Tongue (tissue), 2 donors: ENCODE data around the gene FNIP1. TPM values are rescaled to one million over a fixed set of nuclear protein-coding genes. Genes with fewer than 3 reads are reported as not detected.
"Not testable (repeated sequence)": the region's sequence is repeated elsewhere in the genome, so short reads cannot be mapped to it uniquely, and the experiment has no call there.

Source experiments
- DNase-seq: peaks from one replicate; pipeline ENCODE4 v3.0.0-alpha.2; 2015
- total RNA-seq: library from RNA; depleted of rRNA; stranded (reverse); fragments of >200 nt; gene quantifications from one replicate; pipeline ENCODE4 v1.2.3, GENCODE V29; 2014

FNIP1 gene
- total RNA-seq, 1 donor from 2014 or later, result 74.8 TPM

DNA sequence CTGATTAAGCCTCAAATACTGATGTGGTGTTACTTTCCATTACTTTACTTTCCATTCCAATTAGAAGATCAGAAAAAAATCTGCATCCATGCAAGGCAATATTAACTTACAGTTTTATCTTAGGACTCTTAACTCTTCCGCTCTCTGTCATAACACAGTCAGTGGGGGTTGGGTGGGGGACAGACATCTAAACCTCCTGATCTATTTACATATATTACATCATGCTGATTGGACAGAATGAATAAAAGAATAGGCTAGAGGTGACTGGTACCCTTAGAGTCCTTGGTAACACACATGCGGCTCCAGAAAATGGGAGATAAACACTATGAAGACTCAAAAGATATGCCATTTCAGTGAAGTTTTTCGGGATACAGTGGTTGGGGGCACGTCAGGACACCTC is 189.4 kb downstream of the FNIP1 start:
- no peak for DNase-seq

DNA sequence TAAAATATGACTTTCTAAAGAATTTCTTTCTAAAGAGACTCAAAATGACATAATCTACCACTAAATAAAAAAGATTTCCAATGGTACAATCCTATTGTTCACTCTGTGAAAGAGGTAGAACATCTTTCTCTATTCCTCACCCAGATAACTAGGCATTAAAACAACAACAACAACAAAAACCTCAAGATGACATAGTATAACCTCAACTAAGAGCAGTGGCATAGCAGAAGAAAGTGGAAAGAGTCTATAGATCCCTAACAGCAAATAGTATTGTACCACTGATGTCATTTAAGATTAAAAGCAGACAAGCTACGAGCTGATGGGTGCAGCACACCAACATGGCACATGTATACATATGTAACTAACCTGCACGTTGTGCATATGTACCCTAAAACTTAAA is 191.7 kb downstream of the FNIP1 start:
- DNase-seq, result no peak

DNA sequence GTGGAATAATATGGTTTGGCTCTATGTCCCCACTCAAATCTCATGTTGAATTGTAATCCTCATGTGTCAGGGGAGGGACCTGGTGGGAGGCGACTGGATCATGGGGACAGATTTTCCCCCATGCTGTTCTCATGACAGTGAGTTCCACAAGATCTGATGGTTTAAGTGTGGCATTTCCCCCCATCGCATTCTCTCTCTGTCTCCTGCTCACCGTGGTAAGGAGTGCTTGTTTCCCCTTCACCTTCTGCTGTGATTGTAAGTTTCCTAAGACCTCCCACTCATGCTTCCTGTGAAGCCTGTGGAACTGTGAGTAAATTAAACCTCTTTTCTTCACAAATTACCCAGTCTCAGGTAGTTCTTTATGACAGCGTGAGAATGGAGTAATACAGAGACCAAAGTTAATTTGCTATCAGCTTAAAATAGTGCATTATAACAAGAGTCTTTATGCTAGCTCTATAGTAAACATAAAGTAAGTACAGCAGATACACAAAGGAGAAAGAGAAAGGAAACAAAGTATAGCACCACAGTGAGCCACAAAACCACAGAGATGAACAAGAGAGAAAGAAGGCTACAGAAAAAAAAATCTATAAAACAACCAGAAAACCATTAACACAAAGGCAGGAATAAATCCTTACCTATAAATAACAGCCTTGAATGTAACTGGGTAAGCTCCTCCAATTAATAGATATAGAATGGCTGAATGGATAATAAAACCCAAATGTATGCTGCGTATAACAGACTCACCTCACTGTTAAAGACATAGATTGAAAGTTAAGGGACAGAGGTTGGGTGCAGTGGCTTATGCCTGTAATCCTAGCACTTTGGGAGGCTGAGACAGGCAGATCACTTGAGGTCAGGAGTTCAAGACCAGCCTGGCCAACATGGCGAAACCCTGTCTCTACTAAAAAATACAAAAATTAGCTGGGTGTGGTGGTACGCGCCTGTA is 201.5 kb downstream of the FNIP1 start:
- no peak for DNase-seq

DNA sequence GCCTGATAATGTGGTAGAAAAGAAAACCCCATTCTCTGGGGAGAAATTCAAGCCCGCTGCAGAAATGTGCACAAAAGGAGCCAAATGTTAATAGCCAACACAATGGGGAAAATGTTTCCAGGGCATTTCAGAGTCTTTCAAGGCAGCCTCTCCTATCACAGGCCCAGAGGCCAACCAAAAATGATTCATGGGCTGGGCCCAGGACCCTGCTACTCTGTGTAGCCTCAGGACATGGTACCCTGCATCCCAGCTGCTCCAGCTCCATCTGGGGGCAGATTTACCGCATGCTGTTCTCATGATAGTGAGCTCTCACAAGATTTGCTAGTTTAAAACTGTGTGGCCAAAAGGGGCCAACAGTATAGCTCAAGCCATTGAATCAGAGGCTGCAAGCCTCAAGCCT is 202.9 kb downstream of the FNIP1 start:
- DNase-seq, result no peak

DNA sequence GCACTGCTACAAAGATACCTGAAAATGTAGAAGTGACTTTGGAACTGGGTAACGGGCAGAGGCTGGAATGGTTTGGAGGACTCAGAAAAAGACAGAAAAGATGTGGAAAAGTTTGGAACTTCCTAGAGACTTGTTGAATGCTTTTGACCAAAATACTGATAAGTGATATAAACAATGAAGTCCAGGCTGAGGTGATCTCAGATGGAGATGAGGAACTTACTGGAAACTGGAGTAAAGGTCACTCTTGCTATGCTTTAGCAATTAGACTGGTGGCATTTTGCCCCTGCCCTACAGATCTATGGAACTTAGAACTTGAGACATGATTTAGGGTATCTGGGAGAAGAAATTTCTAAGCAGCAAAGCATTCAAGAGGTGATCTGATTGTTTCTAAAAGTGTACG is 203.4 kb downstream of the FNIP1 start:
- DNase-seq, result not testable (repeated sequence)

Other genes with a start within 250 kb of the FNIP1 start
- gene RAPGEF6, start 161.8 kb downstream of the FNIP1 start, total RNA-seq, result 66.5 TPM
- gene MEIKIN, start 148.6 kb upstream of the FNIP1 start, total RNA-seq, result 3.9 TPM
- 2.5 TPM for gene ACSL6, start 214.6 kb upstream of the FNIP1 start, total RNA-seq